Small intestine (tissue), 7 donors: ENCODE measurements around the gene GAK. TPM values are rescaled to one million over a fixed set of nuclear protein-coding genes. Genes with fewer than 3 reads are reported as not detected.

Source experiments
- DNase-seq, 2 donors: peaks; one replicate each; pipeline versions ENCODE4 v3.0.0 to v3.0.0-alpha.2; 2013
- FAIRE-seq: peaks from 2 replicates; lab custom pipeline; 2012; peaks lifted over from hg19 to GRCh38; lab: Jason Lieb, UNC
- H3K27ac ChIP-seq, 3 donors: one replicate each; pipeline ENCODE4 v1.5.1; 2013; ENCODE audit warnings: low read length in 2 of 3, mild to moderate bottlenecking in 2 of 3, control low read depth in 1 of 3, inconsistent platforms in 1 of 3, low read depth in 1 of 3, moderate library complexity in 1 of 3
- H3K27me3 ChIP-seq, 3 donors: one replicate each; pipeline ENCODE4 v1.6.1; 2013; ENCODE audit warnings: low read length in 3 of 3, inconsistent platforms in 1 of 3; ENCODE audit not compliant: control insufficient read depth in 3 of 3, insufficient read depth in 3 of 3
- H3K36me3 ChIP-seq, 3 donors: one replicate each; pipeline ENCODE4 v1.6.1; 2013; ENCODE audit warnings: low read length in 3 of 3, inconsistent platforms in 1 of 3, low read depth in 1 of 3, mild to moderate bottlenecking in 1 of 3, moderate library complexity in 1 of 3; ENCODE audit not compliant: control insufficient read depth in 3 of 3, insufficient read depth in 2 of 3
- H3K4me1 ChIP-seq, 3 donors: one replicate each; pipeline ENCODE4 v1.6.1; 2013; ENCODE audit warnings: low read length in 2 of 3, inconsistent platforms in 1 of 3, low read depth in 1 of 3, mild to moderate bottlenecking in 1 of 3, moderate library complexity in 1 of 3; ENCODE audit not compliant: control insufficient read depth in 3 of 3, insufficient read depth in 2 of 3
- H3K4me3 ChIP-seq, 3 donors: one replicate each; pipeline ENCODE4 v1.5.1; 2013; ENCODE audit warnings: low read length in 3 of 3, control low read depth in 1 of 3, inconsistent platforms in 1 of 3, low read depth in 1 of 3, mild to moderate bottlenecking in 1 of 3, moderate library complexity in 1 of 3
- H3K9me3 ChIP-seq, 2 donors: one replicate each; pipeline ENCODE4 v1.6.1; 2013; ENCODE audit warnings: low read depth in 1 of 2, low read length in 1 of 2; ENCODE audit not compliant: control insufficient read depth in 2 of 2, insufficient read depth in 1 of 2
- WGBS, 3 donors: extraction: QIAGEN DNeasy Blood & Tissue Kit; methylation state at CpG; one replicate each; pipeline ENCODE4 v1.1.7; 2013; 5-methylcytosine and 5-hydroxymethylcytosine counted together
- polyA plus RNA-seq, 4 donors: library from polyadenylated mRNA; stranded (reverse) in 3 of 4; unstranded in 1 of 4; fragments of 200-250 nt in 3 of 4; fragments of 120-200 nt in 1 of 4; gene quantifications; one replicate each; pipeline versions ENCODE4 v1.2.1 to v1.2.3, GENCODE V29; 2013
- donor health status: healthy with polysubstance abuse.
- donor health status: control.
- donor health status: control.
- donor health status: Bipolar disorder and iron deficiency.
- donor health status: healthy.

GAK gene
- polyA plus RNA-seq, 4 donors = 98.4 to 463 (median 230) TPM

GRCh38 chr4:971666-972500 lies 39.8 kb upstream of the GAK start:
- peak overlapping the region; percentile 47 to 95 (median 83) for H3K4me3 ChIP-seq
- H3K27ac ChIP-seq = peak overlapping the region; percentile 68 to 93 (median 87)
- WGBS, 3 donors = 14 to 48% (median 35%) methylated on average over 20 to 24 of the region's 24 CpGs
- peaks cover 0 to 5% (median 0%) of the 10 kb centered on the region in 3 donors for H3K27me3 ChIP-seq
- peak; percentile 93 to 97 for DNase-seq
- no peak for FAIRE-seq
- H3K9me3 ChIP-seq = peaks cover 0 to 11% of the 10 kb centered on the region in 2 donors
- H3K36me3 ChIP-seq = peaks cover 0 to 14% (median 0%) of the 10 kb centered on the region in 3 donors
- peaks cover 7 to 33% (median 9%) of the 10 kb centered on the region in 3 donors for H3K4me1 ChIP-seq

- 24 to 65% (median 42%) methylated on average over 16 to 17 of the region's 17 CpGs for WGBS, 3 donors
- DNase-seq (peak; percentile 51 to 68), FAIRE-seq (no peak)
- Histone ChIP-seq H3K27me3 (peaks cover 0 to 5% (median 0%) of the 10 kb centered on the region in 3 donors), H3K4me3 (peak overlapping the region in 2 of 3 donors; percentile 24 to 47), H3K9me3 (peaks cover 0 to 11% of the 10 kb centered on the region in 2 donors), H3K36me3 (peaks cover 1 to 23% (median 6%) of the 10 kb centered on the region in 3 donors), H3K4me1 (peaks cover 7 to 33% (median 9%) of the 10 kb centered on the region in 3 donors), H3K27ac (peak overlapping the region; percentile 62 to 83 (median 75))
These were observed 38.9 kb upstream of the GAK start for GRCh38 chr4:970854-971520.

GRCh38 chr4:970046-970745 lies 38.1 kb upstream of the GAK start:
- DNase-seq (peak in 1 of 2 donors; percentile 28), FAIRE-seq (no peak)
- H3K4me1 ChIP-seq = peaks cover 7 to 33% (median 9%) of the 10 kb centered on the region in 3 donors
- H3K9me3 ChIP-seq = peaks cover 0 to 11% of the 10 kb centered on the region in 2 donors
- peaks cover 8 to 31% (median 8%) of the 10 kb centered on the region in 3 donors for H3K36me3 ChIP-seq
- 73 to 84% (median 81%) methylated on average over 22 to 25 of the region's 25 CpGs for WGBS, 3 donors
- H3K27me3 ChIP-seq = peaks cover 0 to 5% (median 0%) of the 10 kb centered on the region in 3 donors
- peak overlapping the region in 1 of 3 donors; percentile 62 for H3K27ac ChIP-seq
- H3K4me3 ChIP-seq = no peak overlapping the region

GRCh38 chr4:968621-969394 lies 36.7 kb upstream of the GAK start:
- no peak overlapping the region for H3K27ac ChIP-seq
- H3K4me3 ChIP-seq = no peak overlapping the region
- DNase-seq = peak in 1 of 2 donors; percentile 36
- H3K4me1 ChIP-seq = peaks cover 7 to 33% (median 9%) of the 10 kb centered on the region in 3 donors
- peaks cover 0 to 5% (median 0%) of the 10 kb centered on the region in 3 donors for H3K27me3 ChIP-seq
- FAIRE-seq = no peak
- no peaks in the 10 kb centered on the region for H3K9me3 ChIP-seq
- WGBS, 3 donors = 86 to 94% (median 92%) methylated on average over 22 to 23 of the region's 23 CpGs
- H3K36me3 ChIP-seq = peaks cover 8 to 45% (median 8%) of the 10 kb centered on the region in 3 donors

GRCh38 chr4:968221-968620 lies 36.1 kb upstream of the GAK start:
- no peak for FAIRE-seq
- no peaks in the 10 kb centered on the region for H3K9me3 ChIP-seq
- no peak overlapping the region for H3K27ac ChIP-seq
- WGBS, 3 donors = 45 to 76% (median 67%) methylated on average over 19 to 24 of the region's 24 CpGs
- peaks cover 7 to 33% (median 9%) of the 10 kb centered on the region in 3 donors for H3K4me1 ChIP-seq
- DNase-seq = no peak
- H3K27me3 ChIP-seq = peaks cover 0 to 5% (median 0%) of the 10 kb centered on the region in 3 donors
- H3K36me3 ChIP-seq = peaks cover 8 to 50% (median 8%) of the 10 kb centered on the region in 3 donors
- no peak overlapping the region for H3K4me3 ChIP-seq

- H3K27ac ChIP-seq = no peak overlapping the region
- peaks cover 7 to 33% (median 9%) of the 10 kb centered on the region in 3 donors for H3K4me1 ChIP-seq
- peaks cover 0 to 5% (median 0%) of the 10 kb centered on the region in 3 donors for H3K27me3 ChIP-seq
- no peaks in the 10 kb centered on the region for H3K9me3 ChIP-seq
- no peak overlapping the region for H3K4me3 ChIP-seq
- 58 to 85% (median 80%) methylated on average over 71 to 76 of the region's 76 CpGs for WGBS, 3 donors
- H3K36me3 ChIP-seq = peaks cover 8 to 59% (median 10%) of the 10 kb centered on the region in 3 donors
- peak in 1 of 2 donors; percentile 53 for DNase-seq
- no peak for FAIRE-seq
These were observed 35.3 kb upstream of the GAK start for GRCh38 chr4:967113-968104.
